Stimulated activated CD8-positive, alpha-beta memory T cell treated with anti-CD3 and anti-CD28 coated beads, Interleukin-12 subunit alpha, Interleukin-12 subunit beta, amount 100 ng/mL, for 1 hour (primary cell): ENCODE data around the gene ARPC5.
"Not testable (repeated sequence)": the region's sequence is repeated elsewhere in the genome, so short reads cannot be mapped to it uniquely, and the experiment has no call there.

ENCODE experiments used
- DNase-seq: peaks from one replicate; pipeline ENCODE4 v3.0.0-alpha.2; 2020; ENCODE audit warnings: low read depth

The ARPC5 gene

GRCh38 chr1:183646776-183647175 lies 11.2 kb upstream of the ARPC5 start:
- no peak for DNase-seq

GRCh38 chr1:183645531-183645930 lies 9.9 kb upstream of the ARPC5 start:
- no peak for DNase-seq

GRCh38 chr1:183642166-183642565 lies 6.6 kb upstream of the ARPC5 start:
- no peak for DNase-seq

- no peak for DNase-seq
Measured at GRCh38 chr1:183640193-183640592, 4.6 kb upstream of the ARPC5 start.

- DNase-seq = no peak
Measured at GRCh38 chr1:183638649-183639387, 3.2 kb upstream of the ARPC5 start.

GRCh38 chr1:183636783-183637182 lies 1.2 kb upstream of the ARPC5 start:
- no peak for DNase-seq

GRCh38 chr1:183636334-183636682 lies 725 bp upstream of the ARPC5 start:
- no peak for DNase-seq

GRCh38 chr1:183635099-183635605 lies 431 bp downstream of the ARPC5 start:
- DNase-seq = no peak

- DNase-seq = no peak
Measured at GRCh38 chr1:183634429-183635065, 1.0 kb downstream of the ARPC5 start.

- no peak for DNase-seq
Measured at GRCh38 chr1:183633676-183634343, 1.8 kb downstream of the ARPC5 start.

GRCh38 chr1:183632964-183633363 lies 2.6 kb downstream of the ARPC5 start:
- DNase-seq = no peak

GRCh38 chr1:183632114-183632513 lies 3.5 kb downstream of the ARPC5 start:
- no peak for DNase-seq

- DNase-seq = no peak
Measured at GRCh38 chr1:183630748-183631147, 4.8 kb downstream of the ARPC5 start.

GRCh38 chr1:183628537-183628936 lies 7.0 kb downstream of the ARPC5 start:
- DNase-seq = no peak

GRCh38 chr1:183626236-183626635 lies 9.3 kb downstream of the ARPC5 start:
- not testable (repeated sequence) for DNase-seq

- peak; percentile 27 for DNase-seq
Measured at GRCh38 chr1:183622884-183623785, 12.4 kb downstream of the ARPC5 start.

GRCh38 chr1:183622013-183622412 lies 13.6 kb downstream of the ARPC5 start:
- DNase-seq = no peak

- DNase-seq = no peak
Measured at GRCh38 chr1:183620311-183620710, 15.3 kb downstream of the ARPC5 start.

GRCh38 chr1:183619781-183620180 lies 15.8 kb downstream of the ARPC5 start:
- DNase-seq = no peak

- not testable (repeated sequence) for DNase-seq
Measured at GRCh38 chr1:183618202-183618601, 17.4 kb downstream of the ARPC5 start.

GRCh38 chr1:183612975-183613374 lies 22.6 kb downstream of the ARPC5 start:
- DNase-seq = not testable (repeated sequence)

GRCh38 chr1:183612407-183612806 lies 23.2 kb downstream of the ARPC5 start:
- DNase-seq = no peak
